HepG2 (cell line): Measurements from ENCODE around the gene TEX28. TPM values are rescaled to one million over a fixed set of nuclear protein-coding genes. Genes with fewer than 3 reads are reported as not detected.

Experiments
- ATAC-seq: fragments of 200-7000 bp; cut with Tn5 transposase; 3 replicates; pipeline ENCODE4 v1.9.1; 2020; ENCODE audit warnings: mild to moderate bottlenecking, moderate library complexity
- BruUV-seq: library from RNA; stranded (reverse); fragments of 400-500 nt; replicated peaks from 2 replicates; lab custom pipeline; 2021; lab: Mats Ljungman, UMichigan
- CTCF ChIA-PET: fragments of 300-600 bp; formaldehyde crosslinking; extraction: SDS; loops from one replicate; lab custom pipeline; 2021; ENCODE audit warnings: low total read pairs, inconsistent platforms, low intra/inter-chr PET ratio; lab: Yijun Ruan, JAX
- POLR2A ChIA-PET: fragments of 350-600 bp; sonication (Branson Sonifier 250); formaldehyde crosslinking; loops from one replicate; lab custom pipeline; 2020; ENCODE audit warnings: antibody characterized with exemption, inconsistent platforms; lab: Yijun Ruan, JAX
- DNase-seq: peaks from one replicate; pipeline ENCODE4 v3.0.0-alpha.2; 2015; ENCODE audit warnings: low spot score
- FAIRE-seq: peaks from 3 replicates; lab custom pipeline; 2011; peaks lifted over from hg19 to GRCh38; lab: Jason Lieb, UNC
- H2AFZ ChIP-seq: one replicate; pipeline ENCODE4 v1.6.1; 2011; ENCODE audit warnings: low read length, inconsistent platforms
- H3K27ac ChIP-seq: fragments of 300-600 bp; 3 replicates; pipeline ENCODE4 v1.8.0; 2011; ENCODE audit warnings: mixed run types, mild to moderate bottlenecking, mixed read lengths, low read length, inconsistent platforms; ENCODE audit not compliant: insufficient read depth; ENCODE audit errors: extremely low read length
- H3K27me3 ChIP-seq, 2 experiments: fragments of 200-600 bp in 1 of 2; 2 replicates in 1 of 2; 3 replicates in 1 of 2; pipeline versions ENCODE4 v1.6.0 to v1.8.0; 2011; ENCODE audit warnings: low read length in 2 of 2, mild to moderate bottlenecking in 2 of 2, moderate library complexity in 2 of 2, inconsistent platforms in 1 of 2; ENCODE audit not compliant: insufficient read depth in 2 of 2, control insufficient read depth in 1 of 2
- H3K36me3 ChIP-seq, 2 experiments: fragments of 200-600 bp in 1 of 2; replicated peaks in 1 of 2; 2 replicates in 1 of 2; 3 replicates in 1 of 2; pipeline versions ENCODE4 v1.5.1 to v1.8.0; 2011; ENCODE audit warnings: low read length in 2 of 2, inconsistent platforms in 1 of 2; ENCODE audit not compliant: insufficient read depth in 2 of 2, control insufficient read depth in 1 of 2
- H3K4me1 ChIP-seq: 2 replicates; pipeline ENCODE4 v1.5.1; 2012; ENCODE audit warnings: low read length, inconsistent platforms; ENCODE audit not compliant: insufficient read depth
- H3K4me2 ChIP-seq: 2 replicates; pipeline ENCODE4 v1.6.0; 2011; ENCODE audit warnings: low read depth, low read length, inconsistent platforms
- H3K4me3 ChIP-seq, 3 experiments: fragments of 200-600 bp in 1 of 3; sonication (generic), shearing (Covaris generic) in 1 of 3; replicated peaks in 1 of 3; 2 replicates each; pipeline ENCODE4 v1.5.1; 2011 to 2016; ENCODE audit warnings: low read length in 3 of 3, inconsistent platforms in 2 of 3, low read depth in 2 of 3, mild to moderate bottlenecking in 2 of 3, control low read depth in 1 of 3, mixed read lengths in 1 of 3; ENCODE audit not compliant: insufficient read depth in 1 of 3
- H3K79me2 ChIP-seq: one replicate; pipeline ENCODE4 v1.6.1; 2011; ENCODE audit warnings: low read length, inconsistent platforms; ENCODE audit not compliant: insufficient read depth
- H3K9ac ChIP-seq: 2 replicates; pipeline ENCODE4 v1.6.0; 2011; ENCODE audit warnings: mild to moderate bottlenecking, low read depth, low read length, inconsistent platforms; ENCODE audit not compliant: insufficient read depth
- H3K9me3 ChIP-seq: 2 replicates; pipeline ENCODE4 v1.5.1; 2012; ENCODE audit warnings: mild to moderate bottlenecking, low read length
- H4K20me1 ChIP-seq: 2 replicates; pipeline ENCODE4 v1.6.0; 2011; ENCODE audit warnings: inconsistent platforms, mild to moderate bottlenecking, low read length, moderate library complexity; ENCODE audit not compliant: insufficient read depth
- GLI4 ChIP-seq: sonication (generic); formaldehyde crosslinking; IDR thresholded peaks from 2 replicates; pipeline ENCODE4 v1.5.1; 2020; ENCODE audit warnings: missing genetic modification reagents, mild to moderate bottlenecking, moderate library complexity, borderline replicate concordance
- PREB ChIP-seq: sonication (generic); formaldehyde crosslinking; IDR thresholded peaks from 2 replicates; pipeline ENCODE4 v1.4.0; 2020; ENCODE audit warnings: missing genetic modification reagents
- RNF2 ChIP-seq: fragments of 450-650 bp; conservative IDR thresholded peaks from 2 replicates; pipeline ENCODE4 v1.6.1; 2016; ENCODE audit warnings: low read depth
- SAP130 ChIP-seq: IDR thresholded peaks from 2 replicates; pipeline ENCODE4 v1.6.1; 2016; ENCODE audit warnings: low read depth
- ZBTB38 ChIP-seq: sonication (generic); formaldehyde crosslinking; IDR thresholded peaks from 2 replicates; pipeline ENCODE4 v1.5.1; 2020; ENCODE audit warnings: mild to moderate bottlenecking, missing genetic modification reagents
- ZNF329 ChIP-seq: sonication (generic); formaldehyde crosslinking; IDR thresholded peaks from 2 replicates; pipeline ENCODE4 v1.9.0; 2021; ENCODE audit warnings: low read depth, mild to moderate bottlenecking, missing genetic modification reagents
- ZNF331 ChIP-seq: sonication (generic); formaldehyde crosslinking; IDR thresholded peaks from 2 replicates; pipeline ENCODE4 v1.4.0; 2020; ENCODE audit warnings: missing genetic modification reagents
- ZNF605 ChIP-seq: sonication (generic); formaldehyde crosslinking; IDR thresholded peaks from 2 replicates; pipeline ENCODE4 v1.8.0; 2022; ENCODE audit warnings: mild to moderate bottlenecking, missing genetic modification reagents
- ZNF792 ChIP-seq: IDR thresholded peaks from 2 replicates; pipeline ENCODE4 v1.6.1; 2016
- WGBS: methylation state at CpG from one replicate; pipeline ENCODE4 v1.1.6; 2017; ENCODE audit warnings: low lambda C conversion rate; 5-methylcytosine and 5-hydroxymethylcytosine counted together
- in situ Hi-C: cut with HindIII; loops from 2 replicates; pipeline ENCODE4 v1.10.0; 2017; ENCODE audit warnings: low pct_unique_long_range_greater_than_20kb; ENCODE audit not compliant: extremely low pct_ligation_motif_present
- intact Hi-C: fragments of 100-400 bp; cut with micrococcal nuclease; formaldehyde crosslinking; loops from one replicate; pipeline ENCODE4 v1.10.0; 2022; ENCODE audit not compliant: unreplicated experiment
- polyA plus RNA-seq, 8 experiments: library from polyadenylated mRNA; depleted of rRNA in 3 of 8; stranded (reverse) in 7 of 8; unstranded in 1 of 8; fragments of >200 nt; fragmentation: Illumina TruSeq in 4 of 8; extraction: Trizol in 4 of 8; gene quantifications; 2 replicates each; pipeline versions ENCODE4 v1.2.1 to v1.2.3, GENCODE V29; 2011 to 2016; ENCODE audit warnings: low read depth in 4 of 8, missing spikeins in 1 of 8, mixed read lengths in 1 of 8; ENCODE audit not compliant: insufficient read depth in 1 of 8
- total RNA-seq, 5 experiments: library from RNA; depleted of rRNA; stranded (reverse); fragments of >200 nt; fragmentation: Illumina TruSeq; extraction: Trizol; gene quantifications; 2 replicates each; pipeline ENCODE4 v1.2.3, GENCODE V29; 2016; ENCODE audit warnings: low read depth in 1 of 5
- TF ChIP-seq, protein P1 (sequence below): sonication (generic); formaldehyde crosslinking; IDR thresholded peaks from 2 replicates; pipeline ENCODE4 v1.5.0; 2020; ENCODE audit warnings: mild to moderate bottlenecking, missing genetic modification reagents
- TF ChIP-seq, protein P2 (sequence below): sonication (generic); formaldehyde crosslinking; IDR thresholded peaks from 2 replicates; pipeline ENCODE4 v1.5.0; 2020; ENCODE audit warnings: missing genetic modification reagents
- TF ChIP-seq, protein P3 (sequence below): sonication (generic); formaldehyde crosslinking; IDR thresholded peaks from 2 replicates; pipeline ENCODE4 v1.8.1; 2023; ENCODE audit warnings: mild to moderate bottlenecking, moderate library complexity, missing genetic modification reagents
- TF ChIP-seq, protein P4 (sequence below): sonication (generic); formaldehyde crosslinking; IDR thresholded peaks from 2 replicates; pipeline ENCODE4 v1.4.0; 2020; ENCODE audit warnings: low read depth, mild to moderate bottlenecking, missing genetic modification reagents

TEX28 gene
- total and polyA plus RNA-seq, 2 of the 13 experiments (the other 11 are each of a cell fraction or from before 2014, with no cell fraction given) = not detected

- intact Hi-C loops (no loop called here), in situ Hi-C loops (no loop called here)
- FAIRE-seq = no peak
- TF ChIP-seq, protein P1, sequence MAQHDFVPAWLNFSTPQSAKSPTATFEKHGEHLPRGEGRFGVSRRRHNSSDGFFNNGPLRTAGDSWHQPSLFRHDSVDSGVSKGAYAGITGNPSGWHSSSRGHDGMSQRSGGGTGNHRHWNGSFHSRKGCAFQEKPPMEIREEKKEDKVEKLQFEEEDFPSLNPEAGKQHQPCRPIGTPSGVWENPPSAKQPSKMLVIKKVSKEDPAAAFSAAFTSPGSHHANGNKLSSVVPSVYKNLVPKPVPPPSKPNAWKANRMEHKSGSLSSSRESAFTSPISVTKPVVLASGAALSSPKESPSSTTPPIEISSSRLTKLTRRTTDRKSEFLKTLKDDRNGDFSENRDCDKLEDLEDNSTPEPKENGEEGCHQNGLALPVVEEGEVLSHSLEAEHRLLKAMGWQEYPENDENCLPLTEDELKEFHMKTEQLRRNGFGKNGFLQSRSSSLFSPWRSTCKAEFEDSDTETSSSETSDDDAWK (CRISPR knock-in tag) = no peak
- TF ChIP-seq ZNF605 (CRISPR knock-in tag) (no peak), ZBTB38 (no peak), SAP130 (no peak), GLI4 (CRISPR knock-in tag) (no peak), ZNF329 (CRISPR knock-in tag) (no peak), RNF2 (no peak), ZNF792 (CRISPR knock-in tag) (no peak), PREB (no peak), ZNF331 (CRISPR knock-in tag) (no peak)
- TF ChIP-seq, protein P2, sequence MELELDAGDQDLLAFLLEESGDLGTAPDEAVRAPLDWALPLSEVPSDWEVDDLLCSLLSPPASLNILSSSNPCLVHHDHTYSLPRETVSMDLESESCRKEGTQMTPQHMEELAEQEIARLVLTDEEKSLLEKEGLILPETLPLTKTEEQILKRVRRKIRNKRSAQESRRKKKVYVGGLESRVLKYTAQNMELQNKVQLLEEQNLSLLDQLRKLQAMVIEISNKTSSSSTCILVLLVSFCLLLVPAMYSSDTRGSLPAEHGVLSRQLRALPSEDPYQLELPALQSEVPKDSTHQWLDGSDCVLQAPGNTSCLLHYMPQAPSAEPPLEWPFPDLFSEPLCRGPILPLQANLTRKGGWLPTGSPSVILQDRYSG (CRISPR knock-in tag) = no peak
- TF ChIP-seq, protein P3, sequence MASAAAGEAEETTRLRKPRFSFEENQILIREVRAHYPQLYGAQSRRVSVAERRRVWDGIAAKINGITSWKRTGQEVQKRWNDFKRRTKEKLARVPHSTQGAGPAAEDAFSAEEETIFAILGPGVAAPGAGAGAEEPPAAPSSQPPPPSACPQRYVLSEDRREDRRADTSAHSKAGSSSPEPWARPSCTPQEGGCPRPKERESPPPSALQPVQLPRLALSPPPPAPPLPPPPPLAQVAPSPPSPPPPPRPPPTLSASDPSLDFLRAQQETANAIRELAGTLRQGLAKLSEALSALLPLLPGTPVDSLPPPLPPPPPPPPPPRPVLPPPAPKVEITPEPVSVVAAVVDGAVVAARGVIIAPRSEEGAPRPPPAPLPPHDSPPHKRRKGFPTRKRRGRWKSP (CRISPR knock-in tag) = no peak
- TF ChIP-seq, protein P4, sequence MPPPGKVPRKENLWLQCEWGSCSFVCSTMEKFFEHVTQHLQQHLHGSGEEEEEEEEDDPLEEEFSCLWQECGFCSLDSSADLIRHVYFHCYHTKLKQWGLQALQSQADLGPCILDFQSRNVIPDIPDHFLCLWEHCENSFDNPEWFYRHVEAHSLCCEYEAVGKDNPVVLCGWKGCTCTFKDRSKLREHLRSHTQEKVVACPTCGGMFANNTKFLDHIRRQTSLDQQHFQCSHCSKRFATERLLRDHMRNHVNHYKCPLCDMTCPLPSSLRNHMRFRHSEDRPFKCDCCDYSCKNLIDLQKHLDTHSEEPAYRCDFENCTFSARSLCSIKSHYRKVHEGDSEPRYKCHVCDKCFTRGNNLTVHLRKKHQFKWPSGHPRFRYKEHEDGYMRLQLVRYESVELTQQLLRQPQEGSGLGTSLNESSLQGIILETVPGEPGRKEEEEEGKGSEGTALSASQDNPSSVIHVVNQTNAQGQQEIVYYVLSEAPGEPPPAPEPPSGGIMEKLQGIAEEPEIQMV (CRISPR knock-in tag) = no peak
- no peak for ATAC-seq
- POLR2A ChIA-PET = no interaction called here
- Histone ChIP-seq H3K9ac (no peak overlapping the region), H3K27me3 (no peaks in the 10 kb centered on the region), H3K4me2 (no peak overlapping the region), H3K9me3 (no peaks in the 10 kb centered on the region), H3K4me1 (no peaks in the 10 kb centered on the region), H3K79me2 (no peaks in the 10 kb centered on the region), H2AFZ (no peak overlapping the region), H4K20me1 (no peaks in the 10 kb centered on the region), H3K36me3 (no peaks in the 10 kb centered on the region), H3K4me3 (no peak overlapping the region), H3K27ac (no peak overlapping the region)
- no peak for DNase-seq
- CTCF ChIA-PET = no interaction called here
- BruUV-seq = no TSS peak
- 41% methylated on average over 4 of the region's 6 CpGs for WGBS
Measured at GRCh38 chrX:154307202-154307601, 12.3 kb upstream of the TEX28 start.
